NT2/D1 (cell line): ENCODE data around the gene POMC.

ENCODE experiments used
- DNase-seq: peaks from one replicate; pipeline ENCODE4 v3.0.0-alpha.2; 2011; ENCODE audit warnings: low read depth, low spot score
- H3K27me3 ChIP-seq: 2 replicates; pipeline ENCODE4 v1.6.0; 2011; ENCODE audit warnings: mild to moderate bottlenecking; ENCODE audit not compliant: insufficient read length, insufficient read depth
- H3K36me3 ChIP-seq: 2 replicates; pipeline ENCODE4 v1.6.1; 2011; ENCODE audit warnings: mild to moderate bottlenecking, low read length, mixed read lengths; ENCODE audit not compliant: insufficient read depth, insufficient read length
- H3K4me1 ChIP-seq: 2 replicates; pipeline ENCODE4 v1.5.1; 2011; ENCODE audit not compliant: insufficient read depth, insufficient read length
- H3K4me3 ChIP-seq: 2 replicates; pipeline ENCODE4 v1.5.1; 2011; ENCODE audit warnings: low read depth; ENCODE audit not compliant: insufficient read length
- H3K9ac ChIP-seq: 2 replicates; pipeline ENCODE4 v1.6.0; 2011; ENCODE audit warnings: low read depth; ENCODE audit not compliant: insufficient read length
- H3K9me3 ChIP-seq: 2 replicates; pipeline ENCODE4 v1.5.1; 2011; ENCODE audit warnings: mild to moderate bottlenecking, low read length; ENCODE audit not compliant: insufficient read depth
- SUZ12 ChIP-seq: IDR thresholded peaks from 2 replicates; pipeline ENCODE4 v1.6.1; 2011; ENCODE audit not compliant: insufficient read length, insufficient read depth; ENCODE audit errors: extremely low read depth
- YY1 ChIP-seq: IDR thresholded peaks from 2 replicates; pipeline ENCODE4 v1.6.1; 2011; ENCODE audit not compliant: insufficient read length, insufficient read depth
- ZNF274 ChIP-seq: IDR thresholded peaks from 2 replicates; pipeline ENCODE4 v1.6.1; 2011; ENCODE audit warnings: mild to moderate bottlenecking, low read depth, low read length

The POMC gene

GRCh38 chr2:25190536-25190935 is 22.2 kb upstream of the POMC start:
- H3K9ac ChIP-seq: no peak overlapping the region
- TF ChIP-seq ZNF274 (no peak), YY1 (no peak), SUZ12 (no peak)
- H3K4me1 ChIP-seq: peaks cover 2% of the 10 kb centered on the region
- H3K4me3 ChIP-seq: no peak overlapping the region
- H3K9me3 ChIP-seq: no peaks in the 10 kb centered on the region
- H3K36me3 ChIP-seq: no peaks in the 10 kb centered on the region
- no peak for DNase-seq
- no peaks in the 10 kb centered on the region for H3K27me3 ChIP-seq

GRCh38 chr2:25188405-25188804 is 20.0 kb upstream of the POMC start:
- DNase-seq: no peak
- TF ChIP-seq SUZ12 (no peak), ZNF274 (no peak), YY1 (no peak)
- no peak overlapping the region for H3K9ac ChIP-seq
- no peaks in the 10 kb centered on the region for H3K4me1 ChIP-seq
- H3K4me3 ChIP-seq: no peak overlapping the region
- no peaks in the 10 kb centered on the region for H3K27me3 ChIP-seq
- H3K36me3 ChIP-seq: no peaks in the 10 kb centered on the region
- no peaks in the 10 kb centered on the region for H3K9me3 ChIP-seq

GRCh38 chr2:25187729-25188350 is 19.5 kb upstream of the POMC start:
- Histone ChIP-seq H3K27me3 (no peaks in the 10 kb centered on the region), H3K9me3 (no peaks in the 10 kb centered on the region), H3K36me3 (no peaks in the 10 kb centered on the region), H3K4me3 (no peak overlapping the region), H3K4me1 (no peaks in the 10 kb centered on the region), H3K9ac (no peak overlapping the region)
- DNase-seq: no peak
- TF ChIP-seq YY1: no peak
- TF ChIP-seq ZNF274: no peak
- no peak for TF ChIP-seq SUZ12

GRCh38 chr2:25184254-25184653 is 15.9 kb upstream of the POMC start:
- DNase-seq: no peak

GRCh38 chr2:25178976-25179375 is 10.6 kb upstream of the POMC start:
- Histone ChIP-seq H3K4me1 (peaks cover 8% of the 10 kb centered on the region), H3K27me3 (peaks cover 11% of the 10 kb centered on the region), H3K9ac (no peak overlapping the region), H3K4me3 (no peak overlapping the region), H3K36me3 (no peaks in the 10 kb centered on the region), H3K9me3 (0 out of 2 replicates have a peak, but pooled peaks cover 4% of the 10 kb centered on the region)
- no peak for TF ChIP-seq SUZ12
- TF ChIP-seq ZNF274: no peak
- no peak for TF ChIP-seq YY1
- DNase-seq: no peak

More at GRCh38 chr2:25184254-25184653, 15.9 kb upstream of the POMC start:
- Histone ChIP-seq H3K27me3 (no peaks in the 10 kb centered on the region), H3K9ac (no peak overlapping the region), H3K36me3 (no peaks in the 10 kb centered on the region), H3K4me1 (no peaks in the 10 kb centered on the region), H3K9me3 (0 out of 2 replicates have a peak, but pooled peaks cover 4% of the 10 kb centered on the region), H3K4me3 (no peak overlapping the region)
- TF ChIP-seq SUZ12: no peak
- TF ChIP-seq ZNF274: no peak
- no peak for TF ChIP-seq YY1

GRCh38 chr2:25177211-25177611 is 8.8 kb upstream of the POMC start:
- Histone ChIP-seq H3K9ac (no peak overlapping the region), H3K4me1 (peaks cover 8% of the 10 kb centered on the region), H3K27me3 (peaks cover 11% of the 10 kb centered on the region), H3K36me3 (no peaks in the 10 kb centered on the region), H3K4me3 (no peak overlapping the region), H3K9me3 (0 out of 2 replicates have a peak, but pooled peaks cover 4% of the 10 kb centered on the region)
- TF ChIP-seq YY1 (no peak), SUZ12 (no peak), ZNF274 (no peak)
- no peak for DNase-seq

GRCh38 chr2:25176541-25177181 is 8.3 kb upstream of the POMC start:
- Histone ChIP-seq H3K27me3 (peaks cover 11% of the 10 kb centered on the region), H3K36me3 (no peaks in the 10 kb centered on the region), H3K9me3 (0 out of 2 replicates have a peak, but pooled peaks cover under 1% of the 10 kb centered on the region), H3K4me1 (peaks cover 8% of the 10 kb centered on the region), H3K9ac (no peak overlapping the region), H3K4me3 (no peak overlapping the region)
- no peak for TF ChIP-seq YY1
- no peak for TF ChIP-seq SUZ12
- no peak for TF ChIP-seq ZNF274
- no peak for DNase-seq
